HCT116 (cell line): ENCODE results near the gene RASAL2. TPM values are rescaled to one million over a fixed set of nuclear protein-coding genes. Genes with fewer than 3 reads are reported as not detected.

ENCODE experiments used
- ATAC-seq: fragments of 200-7000 bp; cut with Tn5 transposase; 2 replicates; pipeline ENCODE4 v1.9.1; 2020; ENCODE audit warnings: mild to moderate bottlenecking, moderate library complexity
- BruUV-seq: library from RNA; stranded (reverse); fragments of 400-500 nt; replicated peaks from 2 replicates; lab custom pipeline; 2021; lab: Mats Ljungman, UMichigan
- CTCF ChIA-PET: fragments of 300-600 bp; sonication (Branson Sonifier 250); formaldehyde crosslinking; loops from one replicate; lab custom pipeline; 2021; ENCODE audit warnings: antibody characterized with exemption; lab: Charles Lee
- POLR2A ChIA-PET: fragments of 300-600, 350-600 bp; sonication (Branson Sonifier 250); formaldehyde crosslinking; loops from one replicate; lab custom pipeline; 2021; ENCODE audit warnings: antibody characterized with exemption; lab: Charles Lee
- RAD21 ChIA-PET, 2 experiments: fragments of 300-600 bp; sonication (Branson Sonifier 250); formaldehyde crosslinking; loops; one replicate each; lab custom pipeline; 2023; ENCODE audit warnings: low total read pairs in 2 of 2; ENCODE audit not compliant: uncharacterized antibody in 2 of 2, unreplicated experiment in 2 of 2, low non-redundant PET in 1 of 2; lab: Charles Lee
- DNase-seq: peaks from one replicate; pipeline ENCODE4 v3.0.0-alpha.2; 2010; ENCODE audit warnings: low read depth, low spot score
- H2AFZ ChIP-seq: fragments of 200-600 bp; shearing (Covaris generic), sonication (generic); 2 replicates; pipeline ENCODE4 v1.6.1; 2017; ENCODE audit warnings: low read depth, mixed run types, mixed read lengths, antibody characterized with exemption, low read length; ENCODE audit not compliant: poor library complexity, severe bottlenecking
- H3K27ac ChIP-seq: 2 replicates; pipeline ENCODE4 v1.5.1; 2012; ENCODE audit warnings: low read depth, low read length
- H3K27me3 ChIP-seq: fragments of 200-600 bp; sonication (generic); 2 replicates; pipeline ENCODE4 v1.6.1; 2016; ENCODE audit warnings: mixed run types, low read length, mixed read lengths; ENCODE audit not compliant: insufficient read depth
- H3K36me3 ChIP-seq, 2 experiments: fragments of 200-500 bp in 1 of 2; fragments of 200-600 bp in 1 of 2; sonication (Bioruptor generic) in 1 of 2; sonication (generic) in 1 of 2; 2 replicates each; pipeline versions ENCODE4 v1.5.1 to v1.6.1; 2014 to 2016; ENCODE audit warnings: low read length in 2 of 2, inconsistent platforms in 1 of 2, mixed read lengths in 1 of 2, mixed run types in 1 of 2; ENCODE audit not compliant: insufficient read depth in 2 of 2, control insufficient read depth in 1 of 2
- H3K4me1 ChIP-seq, 2 experiments: fragments of 200-600 bp in 1 of 2; sonication (generic) in 1 of 2; 2 replicates each; pipeline versions ENCODE4 v1.5.1 to v1.6.1; 2012 to 2017; ENCODE audit warnings: low read length in 2 of 2, inconsistent platforms in 1 of 2, mild to moderate bottlenecking in 1 of 2, mixed read lengths in 1 of 2, mixed run types in 1 of 2, moderate library complexity in 1 of 2; ENCODE audit not compliant: insufficient read depth in 2 of 2, control insufficient read depth in 1 of 2
- H3K4me2 ChIP-seq: fragments of 200-600 bp; sonication (generic); 2 replicates; pipeline ENCODE4 v1.6.1; 2017; ENCODE audit warnings: mixed run types, low read length, mixed read lengths
- H3K4me3 ChIP-seq, 2 experiments: fragments of 200-600 bp in 1 of 2; sonication (generic) in 1 of 2; replicated peaks in 1 of 2; 2 replicates each; pipeline ENCODE4 v1.5.1; 2011 to 2016; ENCODE audit warnings: low read length in 2 of 2, control low read depth in 1 of 2, low read depth in 1 of 2, mild to moderate bottlenecking in 1 of 2, mixed read lengths in 1 of 2, mixed run types in 1 of 2
- H3K79me2 ChIP-seq: fragments of 200-600 bp; sonication (generic); 2 replicates; pipeline ENCODE4 v1.6.1; 2017; ENCODE audit warnings: mild to moderate bottlenecking, mixed run types, low read length, moderate library complexity, mixed read lengths; ENCODE audit not compliant: insufficient read depth
- H3K9ac ChIP-seq: fragments of 200-600 bp; sonication (generic); 2 replicates; pipeline ENCODE4 v1.6.1; 2016; ENCODE audit warnings: low read length, mixed read lengths
- H3K9me2 ChIP-seq: fragments of 200-600 bp; sonication (generic), shearing (Covaris generic); 2 replicates; pipeline ENCODE4 v1.6.1; 2017; ENCODE audit warnings: mixed run types, mild to moderate bottlenecking, moderate library complexity; ENCODE audit not compliant: insufficient read depth
- H3K9me3 ChIP-seq, 2 experiments: fragments of 200-500 bp in 1 of 2; fragments of 200-600 bp in 1 of 2; sonication (Bioruptor generic) in 1 of 2; sonication (generic) in 1 of 2; 2 replicates each; pipeline ENCODE4 v1.6.1; 2014 to 2017; ENCODE audit warnings: low read length in 2 of 2, mixed read lengths in 2 of 2, inconsistent platforms in 1 of 2, low read depth in 1 of 2, mild to moderate bottlenecking in 1 of 2, mixed run types in 1 of 2, moderate library complexity in 1 of 2; ENCODE audit not compliant: control insufficient read depth in 1 of 2, insufficient read depth in 1 of 2
- H4K20me1 ChIP-seq: fragments of 200-600 bp; sonication (generic), shearing (Covaris generic); 2 replicates; pipeline ENCODE4 v1.6.1; 2017; ENCODE audit warnings: mixed run types, mild to moderate bottlenecking, moderate library complexity; ENCODE audit not compliant: insufficient read depth
- CTCF ChIP-seq, 3 experiments: fragments of 200-600 bp in 1 of 3; sonication (generic) in 1 of 3; IDR thresholded peaks in 2 of 3; conservative IDR thresholded peaks in 1 of 3; 2 replicates each; pipeline ENCODE4 v1.5.1; 2012 to 2017; ENCODE audit warnings: low read depth in 2 of 3, low read length in 2 of 3, antibody characterized with exemption in 1 of 3, borderline replicate concordance in 1 of 3, control low read depth in 1 of 3, mild to moderate bottlenecking in 1 of 3, mixed read lengths in 1 of 3, mixed run types in 1 of 3, moderate library complexity in 1 of 3; ENCODE audit not compliant: insufficient read depth in 1 of 3
- ELF1 ChIP-seq: IDR thresholded peaks from 2 replicates; pipeline ENCODE4 v1.6.1; 2012; ENCODE audit warnings: low read depth, borderline replicate concordance
- EZH2phosphoT487 ChIP-seq: fragments of 200-600 bp; IDR thresholded peaks from 2 replicates; pipeline ENCODE4 v1.6.1; 2018; ENCODE audit warnings: antibody characterized with exemption, borderline replicate concordance
- FOSL1 ChIP-seq: IDR thresholded peaks from 2 replicates; pipeline ENCODE4 v1.6.1; 2012; ENCODE audit warnings: low read depth
- JUND ChIP-seq: IDR thresholded peaks from 2 replicates; pipeline ENCODE4 v1.6.1; 2012
- MAX ChIP-seq: IDR thresholded peaks from 2 replicates; pipeline ENCODE4 v1.6.1; 2012
- TCF7L2 ChIP-seq: IDR thresholded peaks from 2 replicates; pipeline ENCODE4 v1.7.0; 2011; ENCODE audit warnings: borderline replicate concordance, inconsistent platforms; ENCODE audit not compliant: insufficient read depth, insufficient read length; ENCODE audit errors: extremely low read depth
- ZBTB33 ChIP-seq: IDR thresholded peaks from 2 replicates; pipeline ENCODE4 v1.6.1; 2011; ENCODE audit warnings: mild to moderate bottlenecking, low read length, moderate library complexity; ENCODE audit not compliant: insufficient replicate concordance; ENCODE audit errors: extremely low read depth
- intact Hi-C: fragments of 100-400 bp; cut with micrococcal nuclease; formaldehyde crosslinking; loops from 2 replicates; pipeline ENCODE4 v1.10.0; 2022
- total RNA-seq: library from RNA; stranded (reverse); gene quantifications from one replicate; pipeline ENCODE4 v1.2.1, GENCODE V29; 2021; ENCODE audit not compliant: unreplicated experiment

Gene RASAL2
- total RNA-seq, 1 experiment from 2014 or later = 11.7 TPM

GRCh38 chr1:178241057-178241456 is 147.2 kb downstream of the RASAL2 start:
- intact Hi-C loops = no loop called here
- peaks cover 31 to 67% of the 10 kb centered on the region in 2 experiments for H3K4me1 ChIP-seq
- ATAC-seq (no peak), DNase-seq (no peak)
- no peaks in the 10 kb centered on the region for H3K36me3 ChIP-seq
- POLR2A ChIA-PET = interaction anchor here (0.6 kb wide), 1 partner anchor 203 kb away, joined by 4 read pairs; no protein-coding TSS in a partner anchor
- H3K27me3 ChIP-seq = no peaks in the 10 kb centered on the region
- TF ChIP-seq JUND (0 out of 2 replicates have a peak, but pooled peaks have one; percentile 33), FOSL1 (no peak)
- no peaks in the 10 kb centered on the region for H3K9me2 ChIP-seq
- no TSS peak for BruUV-seq
- H4K20me1 ChIP-seq = no peaks in the 10 kb centered on the region
- H3K9me3 ChIP-seq = no peaks in the 10 kb centered on the region
- RAD21 ChIA-PET = interaction anchor here in 1 of 2 experiments (0.5 kb wide), 1 partner anchor 26 kb away, joined by 3 read pairs; no protein-coding TSS in a partner anchor
- peak overlapping the region; percentile 29 for H3K9ac ChIP-seq
- no peak overlapping the region for H3K27ac ChIP-seq
- H3K4me2 ChIP-seq = peak overlapping the region; percentile 47
- H2AFZ ChIP-seq = no peak overlapping the region
- CTCF ChIA-PET = interaction anchor here (1.0 to 1.3 kb wide), 2 partner anchors 59 to 209 kb away, joined by 3 read pairs; no protein-coding TSS in a partner anchor
- H3K4me3 ChIP-seq = no peak overlapping the region
- peaks cover 14% of the 10 kb centered on the region; the same call in 1 of the 2 replicates for H3K79me2 ChIP-seq

- ATAC-seq (no peak), DNase-seq (no peak)
- ChIA-PET RAD21 (no interaction called here), CTCF (interaction anchor here (1.0 to 1.6 kb wide), 2 partner anchors 58 to 210 kb away, joined by 3 to 5 read pairs; no protein-coding TSS in a partner anchor), POLR2A (no interaction called here)
- peaks cover 31 to 62% of the 10 kb centered on the region in 2 experiments for H3K4me1 ChIP-seq
- no peak overlapping the region for H3K4me3 ChIP-seq
- peaks cover 14% of the 10 kb centered on the region; the same call in 1 of the 2 replicates for H3K79me2 ChIP-seq
- TF ChIP-seq CTCF (IDR thresholded peaks at IDR 0.05 in 2 of 3, conservative IDR thresholded peaks at IDR 0.05 in 1 of 3; ENCODE audit: borderline replicate concordance in 1 of 3, insufficient read depth in 1 of 3, low read depth in 2 of 3, low read length in 2 of 3) (peak in 2 of 3 experiments; percentile 10 to 44; a peak in 2 of 6 replicates), ZBTB33 (no peak), TCF7L2 (no peak), EZH2phosphoT487 (no peak), MAX (no peak), ELF1 (no peak)
- no peaks in the 10 kb centered on the region for H3K9me2 ChIP-seq
- H4K20me1 ChIP-seq = no peaks in the 10 kb centered on the region
- intact Hi-C loops = no loop called here
- no peak overlapping the region for H3K27ac ChIP-seq
- H3K4me2 ChIP-seq = peak overlapping the region; percentile 47
- H3K9me3 ChIP-seq = no peaks in the 10 kb centered on the region
- no TSS peak for BruUV-seq
- no peak overlapping the region for H3K9ac ChIP-seq
- no peaks in the 10 kb centered on the region for H3K36me3 ChIP-seq
- no peaks in the 10 kb centered on the region for H3K27me3 ChIP-seq
- H2AFZ ChIP-seq = no peak overlapping the region
These were observed 147.9 kb downstream of the RASAL2 start for GRCh38 chr1:178241837-178242236.
